CD4-positive, alpha-beta T cell treated with Interleukin-17A for 4 hours (primary cell): Measurements from ENCODE around the gene DSCAML1.
"Not testable (repeated sequence)": the region's sequence is repeated elsewhere in the genome, so short reads cannot be mapped to it uniquely, and the experiment has no call there.

Experiments
- DNase-seq: peaks from one replicate; pipeline ENCODE4 v3.0.0-alpha.2; 2020; ENCODE audit warnings: mixed read lengths

The DSCAML1 gene

GRCh38 chr11:117415358-117415896, 381.6 kb downstream of the DSCAML1 start:
- DNase-seq: no peak

- DNase-seq: no peak
These were observed 382.3 kb downstream of the DSCAML1 start for GRCh38 chr11:117414724-117415123.

GRCh38 chr11:117413616-117414015, 383.4 kb downstream of the DSCAML1 start:
- DNase-seq: no peak

GRCh38 chr11:117412653-117413275, 384.3 kb downstream of the DSCAML1 start:
- no peak for DNase-seq

- DNase-seq: no peak
These were observed 384.8 kb downstream of the DSCAML1 start for GRCh38 chr11:117412176-117412575.

GRCh38 chr11:117411736-117412135, 385.3 kb downstream of the DSCAML1 start:
- DNase-seq: no peak

GRCh38 chr11:117410861-117411710, 385.9 kb downstream of the DSCAML1 start:
- DNase-seq: no peak

- no peak for DNase-seq
These were observed 386.8 kb downstream of the DSCAML1 start for GRCh38 chr11:117410238-117410637.

- DNase-seq: no peak
These were observed 387.5 kb downstream of the DSCAML1 start for GRCh38 chr11:117409511-117409910.

- DNase-seq: no peak
These were observed 388.7 kb downstream of the DSCAML1 start for GRCh38 chr11:117408356-117408755.

GRCh38 chr11:117407016-117407415, 390.0 kb downstream of the DSCAML1 start:
- no peak for DNase-seq

GRCh38 chr11:117405898-117406297, 391.1 kb downstream of the DSCAML1 start:
- not testable (repeated sequence) for DNase-seq

- DNase-seq: not testable (repeated sequence)
These were observed 397.7 kb downstream of the DSCAML1 start for GRCh38 chr11:117399100-117399840.

- DNase-seq: not testable (repeated sequence)
These were observed 398.4 kb downstream of the DSCAML1 start for GRCh38 chr11:117398618-117399017.

- DNase-seq: no peak
These were observed 400.0 kb downstream of the DSCAML1 start for GRCh38 chr11:117396970-117397369.

- no peak for DNase-seq
These were observed 401.5 kb downstream of the DSCAML1 start for GRCh38 chr11:117395476-117395875.

- no peak for DNase-seq
These were observed 402.6 kb downstream of the DSCAML1 start for GRCh38 chr11:117394221-117394925.

GRCh38 chr11:117392979-117393378, 404.0 kb downstream of the DSCAML1 start:
- DNase-seq: no peak

GRCh38 chr11:117392001-117392690, 404.9 kb downstream of the DSCAML1 start:
- DNase-seq: no peak

GRCh38 chr11:117391181-117391580, 405.8 kb downstream of the DSCAML1 start:
- DNase-seq: no peak

GRCh38 chr11:117390743-117391142, 406.3 kb downstream of the DSCAML1 start:
- no peak for DNase-seq
